Skin epidermis (tissue), 12 donors: Measurements from ENCODE around the gene OTOGL.
A peak's percentile ranks its signal among the peaks of the same experiment; 100 is the strongest.

Source experiments
- H3K27ac ChIP-seq, 21 experiments: fragments of 200-600 bp; sonication (generic) in 11 of 21; one replicate each; pipeline ENCODE4 v1.5.0; 2020; ENCODE audit warnings: mild to moderate bottlenecking in 3 of 21, inconsistent platforms in 2 of 21, moderate library complexity in 2 of 21
- H3K4me3 ChIP-seq, 7 experiments: fragments of 200-600 bp; sonication (generic) in 2 of 7; one replicate each; pipeline ENCODE4 v1.5.0; 2020; ENCODE audit warnings: inconsistent platforms in 2 of 7, mild to moderate bottlenecking in 2 of 7, moderate library complexity in 1 of 7

OTOGL gene

GRCh38 chr12:80320121-80320678, 220.9 kb downstream of the OTOGL start:
- no peak overlapping the region for H3K27ac ChIP-seq

DNA sequence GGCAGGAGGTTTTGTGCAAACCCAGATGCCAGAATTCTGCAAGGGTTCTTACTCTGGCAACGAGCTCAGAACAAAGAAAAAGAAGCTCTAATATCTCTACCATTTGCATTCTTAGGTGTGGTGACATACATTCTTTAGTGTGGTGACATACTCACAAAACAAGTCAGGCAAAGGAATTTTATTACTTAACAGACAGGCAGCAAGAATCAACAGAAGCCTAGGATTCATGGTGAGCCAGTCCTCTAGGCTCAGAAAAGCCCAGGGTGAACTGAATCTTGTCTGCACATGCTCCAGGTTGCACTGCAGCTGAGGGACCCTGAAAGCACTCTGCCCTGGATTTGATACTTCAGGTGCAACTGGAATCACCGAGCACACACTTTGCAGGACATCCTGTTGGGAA, 222.3 kb downstream of the OTOGL start:
- H3K4me3 ChIP-seq = no peak overlapping the region
- peak overlapping the region in 4 of 21 experiments; percentile 5 to 52 (median 15) for H3K27ac ChIP-seq

More at GRCh38 chr12:80320121-80320678, 220.9 kb downstream of the OTOGL start:
- H3K4me3 ChIP-seq = no peak overlapping the region

DNA sequence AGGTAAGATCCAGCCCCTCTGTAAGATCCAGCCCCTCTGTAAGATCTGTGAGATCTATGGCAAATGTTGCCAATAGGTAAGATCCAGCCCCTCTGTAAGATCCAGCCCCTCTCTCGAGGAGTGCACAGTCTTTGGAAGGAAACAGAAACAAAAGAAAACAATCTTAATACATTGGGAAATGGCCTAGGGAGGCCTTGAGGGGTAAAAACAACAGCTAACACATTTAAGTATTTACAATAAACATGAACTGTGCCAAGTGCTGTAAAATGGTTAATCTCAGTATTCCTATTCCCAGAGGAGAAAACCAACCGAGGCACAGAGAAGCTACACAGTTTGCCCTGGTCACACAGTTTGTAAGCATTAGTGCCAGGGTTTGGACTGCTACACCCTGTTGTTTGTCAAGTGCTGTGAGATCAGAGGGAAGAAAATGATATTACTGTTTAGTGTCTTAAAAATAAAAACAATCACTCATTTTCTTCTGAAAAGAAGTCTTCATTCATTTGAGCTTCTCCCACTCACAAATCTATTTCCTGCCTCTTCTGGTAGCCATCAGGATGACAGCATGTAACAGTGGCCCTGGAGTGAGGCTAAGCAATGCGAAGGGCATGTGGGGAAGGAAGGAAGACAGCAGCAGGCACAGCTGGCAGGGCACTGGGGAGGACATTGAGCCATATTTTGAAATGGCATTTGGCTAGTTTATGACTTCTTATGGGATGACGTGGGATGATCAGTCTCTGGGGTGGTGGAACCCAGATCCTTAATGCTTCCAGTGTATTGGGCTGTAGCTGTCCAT, 226.0 kb downstream of the OTOGL start:
- Histone ChIP-seq H3K27ac (no peak overlapping the region), H3K4me3 (no peak overlapping the region)

GRCh38 chr12:80332827-80333226, 233.5 kb downstream of the OTOGL start:
- H3K27ac ChIP-seq = no peak overlapping the region

DNA sequence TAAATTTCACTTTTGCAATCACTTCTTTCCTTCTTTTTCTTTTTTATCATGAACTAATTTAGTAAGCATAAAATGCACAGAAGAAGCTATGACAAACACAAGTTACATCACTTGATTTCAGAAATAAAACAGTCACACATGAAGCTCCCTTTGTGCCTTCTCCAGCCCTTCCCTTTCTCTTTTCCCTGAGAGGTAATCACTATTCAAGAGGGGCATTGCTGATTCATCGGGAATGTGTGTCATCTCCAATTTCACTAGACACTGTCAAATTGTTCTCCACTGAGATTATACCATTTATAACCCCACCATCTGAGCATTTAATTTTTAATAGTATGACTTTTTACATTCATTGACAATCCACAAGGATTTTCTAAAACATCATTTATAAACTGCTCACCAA, 253.1 kb downstream of the OTOGL start:
- H3K27ac ChIP-seq = no peak overlapping the region
- no peak overlapping the region for H3K4me3 ChIP-seq

More at GRCh38 chr12:80332827-80333226, 233.5 kb downstream of the OTOGL start:
- H3K4me3 ChIP-seq = no peak overlapping the region

DNA sequence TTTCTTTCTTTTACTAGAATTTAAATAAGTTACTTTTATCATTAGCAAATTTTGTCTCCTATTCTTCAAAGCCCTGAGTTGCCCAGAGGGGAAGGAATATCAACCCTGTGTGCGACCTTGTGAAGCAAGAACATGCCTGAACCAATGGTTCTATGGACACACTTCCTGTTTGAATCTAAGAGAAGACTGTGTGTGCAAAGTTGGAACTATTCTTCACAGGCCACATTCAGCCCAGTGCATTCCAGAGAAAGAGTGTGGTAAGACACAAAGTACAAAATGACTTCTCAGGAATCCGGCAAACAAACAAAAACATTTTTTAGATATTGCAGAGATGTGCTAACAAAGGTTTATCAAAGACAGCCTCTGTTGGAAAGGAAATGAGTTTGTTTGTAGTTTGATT, 253.9 kb downstream of the OTOGL start:
- Histone ChIP-seq H3K27ac (no peak overlapping the region), H3K4me3 (no peak overlapping the region)

DNA sequence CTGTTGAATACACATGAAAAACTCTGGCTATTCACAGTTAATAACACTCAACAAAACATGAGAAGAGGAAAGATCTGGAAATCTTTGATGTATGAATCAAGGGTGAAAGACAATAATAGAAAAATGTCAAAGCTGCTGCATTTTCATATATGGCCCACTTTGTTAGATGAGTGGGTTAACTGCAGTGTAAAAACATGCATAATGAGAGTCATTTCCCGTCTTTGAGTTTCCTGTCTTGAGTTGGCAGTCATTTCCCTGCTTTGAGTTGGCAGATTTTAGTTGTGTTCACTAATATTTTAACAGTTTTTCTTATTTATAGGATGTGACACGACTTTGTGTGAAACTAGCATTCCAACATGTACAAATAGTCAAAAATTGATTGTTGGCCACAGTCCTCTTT, 256.8 kb downstream of the OTOGL start:
- Histone ChIP-seq H3K27ac (no peak overlapping the region), H3K4me3 (no peak overlapping the region)

DNA sequence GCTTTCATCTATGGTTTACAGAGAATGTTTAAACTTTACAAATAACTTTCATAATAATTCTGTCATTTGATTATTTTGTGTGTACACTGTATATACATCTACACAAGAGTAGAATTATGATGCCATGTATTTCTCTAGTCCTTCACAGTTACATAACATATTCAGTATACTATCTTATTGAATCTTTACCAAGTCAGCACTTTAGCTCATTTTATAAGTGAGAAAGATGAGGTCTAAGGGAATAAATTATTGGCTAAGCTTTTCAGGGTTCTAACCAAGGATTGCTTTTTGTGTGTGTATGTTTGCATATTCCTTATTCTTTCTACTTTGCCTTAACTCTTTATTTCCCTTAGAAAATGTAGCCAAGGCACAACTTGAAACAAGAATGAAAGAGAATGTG, 260.4 kb downstream of the OTOGL start:
- H3K27ac ChIP-seq = no peak overlapping the region
- H3K4me3 ChIP-seq = no peak overlapping the region

DNA sequence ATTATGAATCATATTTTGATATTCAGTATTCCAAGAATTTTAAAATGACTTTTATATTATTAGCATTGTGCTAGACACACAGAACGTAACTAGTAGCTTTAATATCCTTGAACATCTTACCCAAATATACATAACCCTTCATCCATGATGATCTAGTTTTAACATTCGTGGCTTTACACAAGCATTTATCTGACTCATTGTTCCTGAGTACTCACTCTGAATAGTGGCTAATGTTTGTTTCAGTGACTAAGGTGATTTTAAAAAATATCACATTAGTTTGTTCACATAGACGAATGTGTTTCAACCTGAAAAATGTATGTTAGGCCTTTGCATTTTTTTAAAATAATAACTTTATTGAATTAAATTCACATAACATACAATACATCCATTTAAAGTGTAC, 264.7 kb downstream of the OTOGL start:
- no peak overlapping the region for H3K4me3 ChIP-seq
- H3K27ac ChIP-seq = no peak overlapping the region

GRCh38 chr12:80373666-80374065, 274.3 kb downstream of the OTOGL start:
- Histone ChIP-seq H3K27ac (no peak overlapping the region), H3K4me3 (no peak overlapping the region)

- H3K27ac ChIP-seq = no peak overlapping the region
- no peak overlapping the region for H3K4me3 ChIP-seq
These were observed 275.3 kb downstream of the OTOGL start for GRCh38 chr12:80374615-80375014.

GRCh38 chr12:80377140-80377794, 277.9 kb downstream of the OTOGL start:
- Histone ChIP-seq H3K27ac (no peak overlapping the region), H3K4me3 (no peak overlapping the region)

DNA sequence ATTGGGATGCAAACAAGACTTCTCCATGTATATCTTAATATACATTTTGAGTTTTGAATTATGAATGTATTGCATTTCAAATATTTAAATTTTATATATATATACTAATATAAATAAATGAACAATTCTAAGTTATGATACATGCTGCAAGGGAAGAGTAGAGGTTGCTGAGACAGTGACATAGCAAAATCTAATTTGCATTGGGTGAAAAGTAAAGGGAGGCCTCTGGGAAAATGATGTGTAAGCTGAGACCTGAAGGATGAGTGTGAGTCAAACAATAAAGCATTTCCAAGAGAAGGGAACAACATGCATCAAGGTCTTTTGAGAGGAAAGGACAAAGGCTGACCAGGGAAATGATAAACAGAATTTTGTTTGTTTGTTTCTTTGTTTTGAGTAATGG, 281.8 kb downstream of the OTOGL start:
- Histone ChIP-seq H3K27ac (no peak overlapping the region), H3K4me3 (no peak overlapping the region)

DNA sequence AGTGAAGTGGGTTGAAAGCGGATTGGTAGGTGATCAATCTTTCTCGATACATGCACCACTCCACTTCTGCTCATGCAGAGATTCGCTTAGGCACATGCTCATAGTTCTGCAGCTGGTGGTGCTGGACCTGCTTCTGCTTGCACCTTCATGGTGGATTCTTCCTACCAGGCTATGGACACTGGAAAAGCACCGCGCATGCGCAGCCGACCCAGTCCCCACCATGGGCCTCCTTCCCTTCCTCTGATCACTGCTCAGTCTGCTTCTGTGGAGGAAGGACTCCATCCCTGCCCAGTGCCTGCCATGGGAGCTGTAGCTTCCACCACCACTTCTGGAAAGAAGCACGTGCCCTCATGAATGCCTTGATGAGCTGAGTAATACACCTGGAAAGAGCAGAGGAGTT, 282.9 kb downstream of the OTOGL start:
- H3K4me3 ChIP-seq = no peak overlapping the region
- H3K27ac ChIP-seq = no peak overlapping the region

- Histone ChIP-seq H3K27ac (no peak overlapping the region), H3K4me3 (peak overlapping the region in 5 of 7 experiments; percentile 2 to 34 (median 8))
These were observed 301.2 kb downstream of the OTOGL start for GRCh38 chr12:80400571-80400991.

GRCh38 chr12:80401191-80401590, 301.9 kb downstream of the OTOGL start:
- Histone ChIP-seq H3K4me3 (no peak overlapping the region), H3K27ac (no peak overlapping the region)

GRCh38 chr12:80404629-80405028, 305.3 kb downstream of the OTOGL start:
- Histone ChIP-seq H3K4me3 (no peak overlapping the region), H3K27ac (no peak overlapping the region)

- no peak overlapping the region for H3K27ac ChIP-seq
- no peak overlapping the region for H3K4me3 ChIP-seq
These were observed 306.9 kb downstream of the OTOGL start for GRCh38 chr12:80406253-80406652.

DNA sequence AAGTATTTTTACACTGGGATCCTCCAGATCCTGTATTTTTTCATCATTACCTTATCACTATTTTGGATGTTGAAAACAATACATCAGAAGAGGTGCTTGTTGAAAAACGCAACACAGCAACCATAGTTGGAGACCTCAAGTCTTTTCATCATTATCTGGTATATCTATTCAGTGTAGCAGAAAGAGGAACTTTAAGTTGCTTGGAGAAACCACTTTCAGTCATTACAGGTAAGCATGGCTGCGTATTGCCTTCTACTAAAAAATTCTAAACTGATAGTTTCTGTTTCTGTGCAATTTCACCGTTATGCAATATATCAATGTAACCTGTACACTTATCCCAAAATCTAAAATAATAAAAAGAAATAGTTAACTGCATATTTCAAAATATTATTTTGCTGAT, 312.4 kb downstream of the OTOGL start:
- H3K4me3 ChIP-seq = no peak overlapping the region
- H3K27ac ChIP-seq = no peak overlapping the region

GRCh38 chr12:80412343-80412953, 313.1 kb downstream of the OTOGL start:
- Histone ChIP-seq H3K27ac (no peak overlapping the region), H3K4me3 (no peak overlapping the region)

DNA sequence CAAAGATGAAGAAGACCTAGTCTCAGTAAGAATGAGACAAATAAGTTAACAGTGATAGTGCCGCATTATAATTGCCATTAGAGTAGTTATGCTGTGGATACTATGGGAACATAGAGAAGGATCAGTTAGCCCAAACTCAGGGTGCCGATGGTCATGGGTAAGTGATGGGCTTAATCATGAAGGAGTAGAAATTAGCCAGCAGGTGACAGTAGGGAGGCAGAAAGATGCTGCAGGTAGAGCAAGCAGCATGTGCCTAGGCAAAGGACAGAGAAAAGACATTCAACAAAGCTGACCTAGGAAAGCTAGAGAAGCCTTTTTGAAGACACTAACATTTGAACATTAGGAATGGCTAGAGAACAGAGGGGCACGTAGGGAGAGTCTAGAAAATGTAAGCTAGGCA, 314.1 kb downstream of the OTOGL start:
- Histone ChIP-seq H3K4me3 (no peak overlapping the region), H3K27ac (no peak overlapping the region)
